ENCODE results near the gene GUCY1A1.

GUCY1A1 gene

GRCh38 chr4:155693015-155693663, 26.5 kb downstream of the GUCY1A1 start:
- no peak for DNase-seq (ENCODE audit: low spot score)

- no peak for DNase-seq (ENCODE audit: low spot score)
Observed at GRCh38 chr4:155694100-155694785, 27.6 kb downstream of the GUCY1A1 start.

- no peak for DNase-seq (ENCODE audit: low spot score)
Observed at GRCh38 chr4:155696226-155696625, 29.6 kb downstream of the GUCY1A1 start.

DNA sequence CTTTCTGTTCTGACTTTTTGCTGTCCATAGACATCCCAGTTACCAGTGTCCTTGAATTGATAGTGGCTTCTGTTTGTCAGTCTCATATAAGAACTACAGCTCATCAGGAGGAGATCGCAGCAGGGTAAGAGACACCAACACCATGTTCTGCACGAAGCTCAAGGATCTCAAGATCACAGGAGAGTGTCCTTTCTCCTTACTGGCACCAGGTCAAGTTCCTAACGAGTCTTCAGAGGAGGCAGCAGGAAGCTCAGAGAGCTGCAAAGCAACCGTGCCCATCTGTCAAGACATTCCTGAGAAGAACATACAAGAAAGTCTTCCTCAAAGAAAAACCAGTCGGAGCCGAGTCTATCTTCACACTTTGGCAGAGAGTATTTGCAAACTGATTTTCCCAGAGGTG, 30.1 kb downstream of the GUCY1A1 start:
- no peak for DNase-seq (ENCODE audit: low spot score)

- no peak for DNase-seq (ENCODE audit: low spot score)
Observed at GRCh38 chr4:155701827-155702226, 35.2 kb downstream of the GUCY1A1 start.

DNA sequence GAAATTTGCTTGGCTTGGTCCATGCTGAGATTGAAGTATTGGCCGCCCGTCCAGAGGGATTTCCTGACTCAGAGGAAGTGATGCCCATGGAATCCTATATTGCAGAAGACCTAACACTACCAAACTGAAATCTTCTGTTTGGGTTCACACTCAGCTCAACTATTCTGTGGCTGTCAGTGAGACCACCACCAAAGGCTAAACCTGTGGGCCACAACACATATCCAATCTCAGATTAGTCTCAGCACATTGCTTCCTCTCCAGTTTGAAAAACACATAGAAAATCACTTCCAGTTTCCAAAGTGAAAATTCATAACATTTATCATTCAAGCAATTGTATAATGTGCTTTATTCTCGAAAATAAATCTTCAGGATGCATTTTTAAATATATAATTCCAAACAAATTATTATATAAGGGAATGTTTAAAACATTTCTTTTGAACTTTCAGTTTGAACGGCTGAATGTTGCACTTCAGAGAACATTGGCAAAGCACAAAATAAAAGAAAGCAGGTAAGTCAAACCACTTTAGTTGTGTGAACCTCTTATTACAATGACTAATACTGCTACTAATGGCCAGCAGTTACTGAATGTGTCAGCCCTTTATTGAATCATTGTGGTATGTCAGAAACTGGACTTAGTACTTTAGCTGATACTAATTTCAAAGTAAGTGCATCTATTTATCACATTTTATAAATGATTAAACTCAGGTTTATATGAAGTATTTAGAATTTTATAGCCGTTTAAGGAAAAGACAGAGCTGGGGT, 37.0 kb downstream of the GUCY1A1 start:
- DNase-seq (ENCODE audit: low spot score), result peak; percentile 42

DNA sequence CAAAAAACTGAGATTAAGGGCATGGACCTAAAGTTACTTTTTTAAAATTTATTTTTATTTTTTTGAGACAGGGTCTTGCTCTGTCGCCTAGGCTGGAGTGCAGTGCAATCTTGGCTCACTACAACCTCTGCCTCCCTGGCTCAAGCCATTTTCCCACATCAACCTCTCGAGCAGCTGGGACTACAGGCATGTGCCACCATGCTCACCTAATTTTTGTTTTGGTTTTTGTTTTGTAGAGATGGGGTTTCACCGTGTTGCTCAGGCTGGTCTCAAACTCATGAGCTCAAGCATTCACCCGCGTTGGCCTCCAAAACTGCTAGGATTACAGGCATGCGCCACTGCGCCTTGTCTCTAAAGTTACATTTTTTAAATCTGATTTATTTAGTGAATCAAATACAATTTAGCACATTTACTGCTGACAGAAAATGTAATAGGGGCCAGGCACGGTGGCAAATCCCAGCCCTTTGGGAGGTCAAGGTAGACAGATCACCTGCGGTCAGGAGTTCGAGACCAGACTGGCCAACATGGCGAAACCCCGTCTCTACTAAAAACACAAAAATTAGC, 38.3 kb downstream of the GUCY1A1 start:
- no peak for DNase-seq (ENCODE audit: low spot score)

GRCh38 chr4:155705664-155706063, 39.0 kb downstream of the GUCY1A1 start:
- DNase-seq (ENCODE audit: low spot score), result peak; percentile 47

DNA sequence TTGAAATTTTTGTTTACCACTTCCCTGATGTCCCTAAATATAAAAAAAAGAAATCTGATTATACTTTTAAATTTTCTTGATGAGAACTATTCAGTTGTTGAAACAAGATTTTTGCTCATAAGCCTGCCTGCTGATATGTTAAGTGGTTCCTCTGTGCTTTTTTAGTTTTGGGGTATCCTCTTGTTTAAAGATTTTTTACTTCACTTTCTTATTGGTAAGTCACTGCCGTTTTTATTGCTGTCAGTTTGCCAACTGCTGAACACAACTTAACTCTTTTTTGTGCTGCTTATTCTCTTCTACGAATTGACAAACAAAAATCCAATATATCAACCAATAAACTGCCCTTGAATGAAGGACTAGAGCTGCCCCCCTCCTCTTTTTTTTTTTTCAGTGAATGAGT, 39.5 kb downstream of the GUCY1A1 start:
- DNase-seq (ENCODE audit: low spot score), result no peak

- no peak for DNase-seq (ENCODE audit: low spot score)
Observed at GRCh38 chr4:155707251-155707650, 40.6 kb downstream of the GUCY1A1 start.

- DNase-seq (ENCODE audit: low spot score), result no peak
Observed at GRCh38 chr4:155708782-155709181, 42.1 kb downstream of the GUCY1A1 start.

DNA sequence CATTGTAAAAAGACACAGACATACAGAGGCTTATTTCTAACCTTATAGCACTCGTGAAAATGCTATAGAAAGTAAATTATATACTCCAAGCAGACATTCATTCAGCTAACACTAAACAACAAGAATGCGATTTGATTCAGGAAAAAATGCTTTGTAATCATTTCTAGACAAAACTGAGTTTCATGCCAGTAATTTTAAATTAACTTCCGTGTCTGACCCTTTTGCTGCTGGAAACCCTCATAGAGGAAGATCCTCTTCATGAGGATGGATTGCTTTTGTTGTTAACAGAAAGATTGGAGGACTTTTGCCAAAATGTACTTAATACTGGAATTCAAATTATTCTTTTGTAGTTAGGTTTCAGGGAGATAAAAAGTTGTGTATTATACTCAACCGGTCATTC, 43.3 kb downstream of the GUCY1A1 start:
- DNase-seq (ENCODE audit: low spot score), result no peak

DNA sequence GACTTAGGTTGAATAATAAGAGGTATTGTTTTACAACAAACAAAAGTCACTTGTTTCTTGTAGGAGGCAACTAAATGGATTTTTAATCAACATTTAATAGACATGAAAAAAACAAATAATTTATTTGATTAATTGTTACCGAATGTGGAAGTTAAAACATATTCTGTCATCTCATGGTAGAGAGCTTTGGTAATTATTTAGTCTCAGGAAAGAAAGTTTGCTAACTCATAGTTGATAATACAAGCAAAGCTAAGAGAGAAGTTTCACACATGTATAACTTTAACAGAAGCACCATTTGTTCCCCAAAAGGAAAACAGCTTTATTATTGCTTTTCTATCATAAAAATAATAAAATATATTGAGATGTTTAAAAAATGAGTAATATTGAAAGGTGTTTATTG, 44.9 kb downstream of the GUCY1A1 start:
- DNase-seq (ENCODE audit: low spot score), result no peak

DNA sequence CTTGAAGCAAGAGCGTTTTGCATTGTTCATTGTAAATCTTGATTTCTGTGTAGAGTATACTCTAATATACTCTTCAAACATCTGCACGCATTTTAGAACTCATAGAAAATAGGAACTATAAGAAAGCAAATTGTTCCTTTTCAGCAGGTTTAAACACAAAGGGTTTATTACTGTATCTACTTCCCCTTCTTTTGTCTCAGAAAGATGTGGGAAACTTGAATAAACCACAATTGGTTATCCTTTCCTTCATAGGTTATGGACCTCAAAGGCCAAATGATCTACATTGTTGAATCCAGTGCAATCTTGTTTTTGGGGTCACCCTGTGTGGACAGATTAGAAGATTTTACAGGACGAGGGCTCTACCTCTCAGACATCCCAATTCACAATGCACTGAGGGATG, 46.2 kb downstream of the GUCY1A1 start:
- DNase-seq (ENCODE audit: low spot score), result no peak

DNA sequence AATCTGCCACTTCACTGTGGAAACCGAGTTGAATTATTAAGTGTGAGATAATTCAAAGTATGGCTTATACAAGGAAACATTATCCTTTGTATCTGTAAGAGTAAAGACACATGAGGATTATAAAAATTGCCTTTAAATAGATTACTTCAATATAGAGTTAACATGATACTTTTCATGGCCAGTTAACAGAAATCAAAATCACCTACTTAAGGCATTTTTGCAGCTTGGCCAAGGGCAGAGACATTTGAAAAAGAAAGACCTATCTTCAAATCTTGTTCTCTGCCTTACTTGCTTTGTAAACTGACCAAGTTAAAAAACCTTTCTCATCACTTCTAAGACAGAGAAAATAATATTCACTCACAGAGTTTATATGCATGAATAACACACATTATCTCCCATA, 47.3 kb downstream of the GUCY1A1 start:
- no peak for DNase-seq (ENCODE audit: low spot score)

GRCh38 chr4:155722336-155722735, 55.7 kb downstream of the GUCY1A1 start:
- DNase-seq (ENCODE audit: low spot score), result no peak

- DNase-seq (ENCODE audit: low spot score), result no peak
Observed at GRCh38 chr4:155722816-155723499, 56.3 kb downstream of the GUCY1A1 start.

- DNase-seq (ENCODE audit: low spot score), result no peak
Observed at GRCh38 chr4:155724731-155725130, 58.1 kb downstream of the GUCY1A1 start.

- DNase-seq (ENCODE audit: low spot score), result no peak
Observed at GRCh38 chr4:155734065-155734464, 67.4 kb downstream of the GUCY1A1 start.

- DNase-seq (ENCODE audit: low spot score), result no peak
Observed at GRCh38 chr4:155734951-155735350, 68.3 kb downstream of the GUCY1A1 start.

GRCh38 chr4:155735496-155735895, 68.8 kb downstream of the GUCY1A1 start:
- DNase-seq (ENCODE audit: low spot score), result no peak

- DNase-seq (ENCODE audit: low spot score), result no peak
Observed at GRCh38 chr4:155738548-155738947, 71.9 kb downstream of the GUCY1A1 start.
